ENCODE data around the gene NKTR.

The NKTR gene

GRCh38 chr3:42685363-42685881 is 84.9 kb downstream of the NKTR start, which contains the start of gene KLHL40:
KLHL40 (plus strand) TSS chr3:42685537; CDS start chr3:42685619, 82 bp downstream.
- TF ChIP-seq ZBTB8A (tag by site-specific recombination; IDR thresholded peaks at IDR 0.05) (no peak), ZNF112 (tag by site-specific recombination; IDR thresholded peaks at IDR 0.05) (no peak), ZNF610 (tag by site-specific recombination; IDR thresholded peaks at IDR 0.05; ENCODE audit: borderline replicate concordance) (no peak), ZNF239 (tag by site-specific recombination; IDR thresholded peaks at IDR 0.05) (no peak), ZNF426 (tag by site-specific recombination; IDR thresholded peaks at IDR 0.05) (no peak), ZNF2 (tag by site-specific recombination; IDR thresholded peaks at IDR 0.05) (no peak), GLIS2 (tag by site-specific recombination; IDR thresholded peaks at IDR 0.05) (no peak), ZNF596 (tag by site-specific recombination; IDR thresholded peaks at IDR 0.05) (no peak), SP2 (tag by site-specific recombination; IDR thresholded peaks at IDR 0.05) (no peak), ZNF600 (tag by site-specific recombination; IDR thresholded peaks at IDR 0.05) (no peak), ZBTB48 (tag by site-specific recombination; IDR thresholded peaks at IDR 0.05) (no peak), CTCF (tag by site-specific recombination; IDR thresholded peaks at IDR 0.05) (no peak), ZNF404 (tag by site-specific recombination; IDR thresholded peaks at IDR 0.05) (no peak), ZNF121 (tag by site-specific recombination; IDR thresholded peaks at IDR 0.05) (no peak), ZNF501 (tag by site-specific recombination; IDR thresholded peaks at IDR 0.05) (no peak)
- TF ChIP-seq, protein P1, sequence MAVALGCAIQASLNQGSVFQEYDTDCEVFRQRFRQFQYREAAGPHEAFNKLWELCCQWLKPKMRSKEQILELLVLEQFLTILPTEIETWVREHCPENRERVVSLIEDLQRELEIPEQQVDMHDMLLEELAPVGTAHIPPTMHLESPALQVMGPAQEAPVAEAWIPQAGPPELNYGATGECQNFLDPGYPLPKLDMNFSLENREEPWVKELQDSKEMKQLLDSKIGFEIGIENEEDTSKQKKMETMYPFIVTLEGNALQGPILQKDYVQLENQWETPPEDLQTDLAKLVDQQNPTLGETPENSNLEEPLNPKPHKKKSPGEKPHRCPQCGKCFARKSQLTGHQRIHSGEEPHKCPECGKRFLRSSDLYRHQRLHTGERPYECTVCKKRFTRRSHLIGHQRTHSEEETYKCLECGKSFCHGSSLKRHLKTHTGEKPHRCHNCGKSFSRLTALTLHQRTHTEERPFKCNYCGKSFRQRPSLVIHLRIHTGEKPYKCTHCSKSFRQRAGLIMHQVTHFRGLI (tag by site-specific recombination; IDR thresholded peaks at IDR 0.05): no peak
- TF ChIP-seq, protein P2, sequence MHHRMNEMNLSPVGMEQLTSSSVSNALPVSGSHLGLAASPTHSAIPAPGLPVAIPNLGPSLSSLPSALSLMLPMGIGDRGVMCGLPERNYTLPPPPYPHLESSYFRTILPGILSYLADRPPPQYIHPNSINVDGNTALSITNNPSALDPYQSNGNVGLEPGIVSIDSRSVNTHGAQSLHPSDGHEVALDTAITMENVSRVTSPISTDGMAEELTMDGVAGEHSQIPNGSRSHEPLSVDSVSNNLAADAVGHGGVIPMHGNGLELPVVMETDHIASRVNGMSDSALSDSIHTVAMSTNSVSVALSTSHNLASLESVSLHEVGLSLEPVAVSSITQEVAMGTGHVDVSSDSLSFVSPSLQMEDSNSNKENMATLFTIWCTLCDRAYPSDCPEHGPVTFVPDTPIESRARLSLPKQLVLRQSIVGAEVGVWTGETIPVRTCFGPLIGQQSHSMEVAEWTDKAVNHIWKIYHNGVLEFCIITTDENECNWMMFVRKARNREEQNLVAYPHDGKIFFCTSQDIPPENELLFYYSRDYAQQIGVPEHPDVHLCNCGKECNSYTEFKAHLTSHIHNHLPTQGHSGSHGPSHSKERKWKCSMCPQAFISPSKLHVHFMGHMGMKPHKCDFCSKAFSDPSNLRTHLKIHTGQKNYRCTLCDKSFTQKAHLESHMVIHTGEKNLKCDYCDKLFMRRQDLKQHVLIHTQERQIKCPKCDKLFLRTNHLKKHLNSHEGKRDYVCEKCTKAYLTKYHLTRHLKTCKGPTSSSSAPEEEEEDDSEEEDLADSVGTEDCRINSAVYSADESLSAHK (tag by site-specific recombination; IDR thresholded peaks at IDR 0.05): no peak
- TF ChIP-seq, protein P3, sequence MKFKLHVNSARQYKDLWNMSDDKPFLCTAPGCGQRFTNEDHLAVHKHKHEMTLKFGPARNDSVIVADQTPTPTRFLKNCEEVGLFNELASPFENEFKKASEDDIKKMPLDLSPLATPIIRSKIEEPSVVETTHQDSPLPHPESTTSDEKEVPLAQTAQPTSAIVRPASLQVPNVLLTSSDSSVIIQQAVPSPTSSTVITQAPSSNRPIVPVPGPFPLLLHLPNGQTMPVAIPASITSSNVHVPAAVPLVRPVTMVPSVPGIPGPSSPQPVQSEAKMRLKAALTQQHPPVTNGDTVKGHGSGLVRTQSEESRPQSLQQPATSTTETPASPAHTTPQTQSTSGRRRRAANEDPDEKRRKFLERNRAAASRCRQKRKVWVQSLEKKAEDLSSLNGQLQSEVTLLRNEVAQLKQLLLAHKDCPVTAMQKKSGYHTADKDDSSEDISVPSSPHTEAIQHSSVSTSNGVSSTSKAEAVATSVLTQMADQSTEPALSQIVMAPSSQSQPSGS (tag by site-specific recombination; IDR thresholded peaks at IDR 0.05; ENCODE audit: low read depth): no peak
- TF ChIP-seq, protein P4, sequence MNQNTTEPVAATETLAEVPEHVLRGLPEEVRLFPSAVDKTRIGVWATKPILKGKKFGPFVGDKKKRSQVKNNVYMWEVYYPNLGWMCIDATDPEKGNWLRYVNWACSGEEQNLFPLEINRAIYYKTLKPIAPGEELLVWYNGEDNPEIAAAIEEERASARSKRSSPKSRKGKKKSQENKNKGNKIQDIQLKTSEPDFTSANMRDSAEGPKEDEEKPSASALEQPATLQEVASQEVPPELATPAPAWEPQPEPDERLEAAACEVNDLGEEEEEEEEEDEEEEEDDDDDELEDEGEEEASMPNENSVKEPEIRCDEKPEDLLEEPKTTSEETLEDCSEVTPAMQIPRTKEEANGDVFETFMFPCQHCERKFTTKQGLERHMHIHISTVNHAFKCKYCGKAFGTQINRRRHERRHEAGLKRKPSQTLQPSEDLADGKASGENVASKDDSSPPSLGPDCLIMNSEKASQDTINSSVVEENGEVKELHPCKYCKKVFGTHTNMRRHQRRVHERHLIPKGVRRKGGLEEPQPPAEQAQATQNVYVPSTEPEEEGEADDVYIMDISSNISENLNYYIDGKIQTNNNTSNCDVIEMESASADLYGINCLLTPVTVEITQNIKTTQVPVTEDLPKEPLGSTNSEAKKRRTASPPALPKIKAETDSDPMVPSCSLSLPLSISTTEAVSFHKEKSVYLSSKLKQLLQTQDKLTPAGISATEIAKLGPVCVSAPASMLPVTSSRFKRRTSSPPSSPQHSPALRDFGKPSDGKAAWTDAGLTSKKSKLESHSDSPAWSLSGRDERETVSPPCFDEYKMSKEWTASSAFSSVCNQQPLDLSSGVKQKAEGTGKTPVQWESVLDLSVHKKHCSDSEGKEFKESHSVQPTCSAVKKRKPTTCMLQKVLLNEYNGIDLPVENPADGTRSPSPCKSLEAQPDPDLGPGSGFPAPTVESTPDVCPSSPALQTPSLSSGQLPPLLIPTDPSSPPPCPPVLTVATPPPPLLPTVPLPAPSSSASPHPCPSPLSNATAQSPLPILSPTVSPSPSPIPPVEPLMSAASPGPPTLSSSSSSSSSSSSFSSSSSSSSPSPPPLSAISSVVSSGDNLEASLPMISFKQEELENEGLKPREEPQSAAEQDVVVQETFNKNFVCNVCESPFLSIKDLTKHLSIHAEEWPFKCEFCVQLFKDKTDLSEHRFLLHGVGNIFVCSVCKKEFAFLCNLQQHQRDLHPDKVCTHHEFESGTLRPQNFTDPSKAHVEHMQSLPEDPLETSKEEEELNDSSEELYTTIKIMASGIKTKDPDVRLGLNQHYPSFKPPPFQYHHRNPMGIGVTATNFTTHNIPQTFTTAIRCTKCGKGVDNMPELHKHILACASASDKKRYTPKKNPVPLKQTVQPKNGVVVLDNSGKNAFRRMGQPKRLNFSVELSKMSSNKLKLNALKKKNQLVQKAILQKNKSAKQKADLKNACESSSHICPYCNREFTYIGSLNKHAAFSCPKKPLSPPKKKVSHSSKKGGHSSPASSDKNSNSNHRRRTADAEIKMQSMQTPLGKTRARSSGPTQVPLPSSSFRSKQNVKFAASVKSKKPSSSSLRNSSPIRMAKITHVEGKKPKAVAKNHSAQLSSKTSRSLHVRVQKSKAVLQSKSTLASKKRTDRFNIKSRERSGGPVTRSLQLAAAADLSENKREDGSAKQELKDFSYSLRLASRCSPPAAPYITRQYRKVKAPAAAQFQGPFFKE (tag by site-specific recombination; IDR thresholded peaks at IDR 0.05; ENCODE audit: borderline replicate concordance): no peak

More at GRCh38 chr3:42685363-42685881, 84.9 kb downstream of the NKTR start, which contains the start of gene KLHL40:
- Histone ChIP-seq H3K27ac (ENCODE audit: extremely low read depth, low read depth, low read length) (no peak within 1 kb of the TSS), H3K4me1 (ENCODE audit: control insufficient read depth, insufficient read depth, low read length) (no peaks in the 10 kb centered on the region), H3K9me3 (ENCODE audit: control insufficient read depth, insufficient read depth, low read depth, low read length) (no peaks in the 10 kb centered on the region), H3K36me3 (ENCODE audit: control insufficient read depth in 2 of 2, insufficient read depth in 1 of 2, low read length in 2 of 2) (no peaks in the 10 kb centered on the region), H3K4me3 (ENCODE audit: low read depth, low read length) (no peak within 1 kb of the TSS)
- CTCF ChIA-PET: no interaction called here
- POLR2A ChIA-PET: no interaction called here
